ENCODE data around the gene RAD18.
A peak's percentile ranks its signal among the peaks of the same experiment; 100 is the strongest.

RAD18 gene

GRCh38 chr3:8984526-8984925, 21.3 kb upstream of the RAD18 start:
- no peak for FAIRE-seq

DNA sequence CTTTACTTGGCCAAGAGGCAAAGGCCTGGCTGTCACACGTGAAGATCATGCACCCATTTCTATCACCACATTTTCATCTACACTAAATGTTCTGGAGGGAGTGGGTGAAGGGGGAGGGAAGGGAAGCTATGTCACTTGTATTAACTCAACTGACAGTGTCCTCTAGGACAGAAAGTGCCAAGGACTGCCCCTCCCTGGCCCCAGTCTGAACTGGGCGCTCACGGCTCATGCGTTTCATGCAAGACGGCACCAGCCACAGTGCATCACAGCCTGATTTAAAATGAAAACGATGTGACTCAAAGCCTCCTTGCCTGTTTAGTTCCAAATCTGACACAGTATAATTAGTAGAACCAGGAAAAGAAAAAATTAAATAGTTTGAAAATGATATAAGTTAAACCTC, 20.8 kb upstream of the RAD18 start:
- FAIRE-seq, result no peak

GRCh38 chr3:8983591-8983990, 20.3 kb upstream of the RAD18 start:
- FAIRE-seq, result no peak

GRCh38 chr3:8983026-8983425, 19.8 kb upstream of the RAD18 start:
- FAIRE-seq, result no peak

GRCh38 chr3:8982509-8982908, 19.2 kb upstream of the RAD18 start:
- no peak for FAIRE-seq

GRCh38 chr3:8981700-8982099, 18.4 kb upstream of the RAD18 start:
- no peak for FAIRE-seq

DNA sequence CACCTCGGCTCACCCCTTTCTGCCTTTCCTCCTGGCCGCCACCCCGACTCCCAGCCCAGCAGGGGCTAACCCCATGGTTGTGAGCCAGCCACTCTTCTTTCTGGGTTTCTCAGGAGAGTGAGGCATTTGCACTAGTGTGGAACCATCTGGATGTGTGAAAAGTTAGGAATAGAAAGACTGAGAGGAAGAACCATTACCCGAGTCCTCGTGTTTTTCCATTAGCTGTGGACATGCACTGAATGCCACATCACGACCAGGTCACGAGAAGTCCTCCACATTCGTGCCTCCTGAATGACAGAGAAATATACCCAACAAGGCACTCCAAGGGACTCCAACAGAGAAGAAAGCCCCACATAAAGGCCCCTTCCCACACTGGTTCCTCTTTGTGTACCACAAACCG, 18.0 kb upstream of the RAD18 start:
- no peak for FAIRE-seq

GRCh38 chr3:8980756-8981257, 17.5 kb upstream of the RAD18 start:
- FAIRE-seq, result no peak

DNA sequence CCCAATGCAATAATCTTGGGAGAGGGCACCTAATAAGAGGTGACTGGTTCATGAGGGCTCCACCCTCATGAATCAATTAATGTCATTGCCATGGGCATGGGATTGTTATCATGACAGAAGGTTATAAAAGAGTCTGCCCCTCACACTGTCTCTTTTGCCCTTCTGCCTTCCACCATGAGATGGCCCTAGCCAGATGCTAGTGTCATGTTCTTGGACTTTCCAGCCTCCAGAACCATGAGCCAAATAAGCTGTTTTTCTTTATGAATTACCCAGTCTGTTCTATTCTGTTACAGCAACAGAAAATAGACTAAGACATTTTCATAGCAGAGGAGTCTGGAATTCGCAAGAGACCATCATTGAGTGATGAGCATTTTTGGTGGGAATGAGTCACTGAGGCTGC, 16.0 kb upstream of the RAD18 start:
- no peak for FAIRE-seq

- no peak for FAIRE-seq
These were observed 15.3 kb upstream of the RAD18 start for GRCh38 chr3:8978551-8978950.

GRCh38 chr3:8976540-8977182, 13.4 kb upstream of the RAD18 start:
- FAIRE-seq, result no peak

GRCh38 chr3:8975081-8976020, 12.1 kb upstream of the RAD18 start:
- no peak for FAIRE-seq

DNA sequence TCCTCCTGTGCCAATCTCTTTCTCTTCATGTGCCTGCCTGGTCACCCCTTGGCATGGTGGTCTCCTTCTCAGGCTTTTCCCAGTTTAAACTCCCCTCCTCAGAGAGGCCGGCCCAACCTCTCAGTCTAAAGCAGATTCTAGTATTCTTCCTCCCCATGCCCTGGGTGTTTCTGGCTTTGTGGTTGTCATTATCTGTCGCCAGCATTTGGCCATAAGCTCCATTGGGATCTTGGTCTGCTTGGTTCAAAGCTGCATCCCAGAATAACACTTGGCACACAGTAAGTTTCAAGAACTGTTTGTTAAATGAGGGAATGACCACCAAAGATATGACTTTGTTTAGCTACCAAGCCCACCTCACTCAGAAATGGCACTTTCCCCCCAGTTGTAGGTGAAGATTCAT, 11.2 kb upstream of the RAD18 start:
- FAIRE-seq, result no peak

- FAIRE-seq, result no peak
These were observed 9.4 kb upstream of the RAD18 start for GRCh38 chr3:8972639-8973038.

GRCh38 chr3:8970971-8971589, 7.8 kb upstream of the RAD18 start:
- FAIRE-seq, result peak; percentile 94

DNA sequence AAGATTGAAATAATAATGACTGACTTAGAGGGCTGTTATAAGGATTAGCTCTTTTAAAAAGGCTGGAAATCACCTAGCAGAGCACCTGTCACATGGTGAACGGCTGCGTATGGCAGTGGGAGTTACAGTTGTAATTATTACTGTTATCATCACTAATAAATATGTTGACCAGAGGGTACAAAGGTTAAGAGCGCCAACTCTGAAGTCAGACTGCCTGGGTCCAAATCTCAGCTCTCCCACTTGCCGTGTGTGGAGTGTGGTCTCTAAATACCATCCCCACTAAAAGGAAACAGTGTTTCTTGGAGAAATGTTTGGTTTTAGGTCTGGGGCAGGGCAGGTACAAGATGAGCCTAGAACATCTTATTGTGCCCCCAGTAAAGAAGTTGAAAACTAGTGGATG, 6.0 kb upstream of the RAD18 start:
- FAIRE-seq, result no peak

DNA sequence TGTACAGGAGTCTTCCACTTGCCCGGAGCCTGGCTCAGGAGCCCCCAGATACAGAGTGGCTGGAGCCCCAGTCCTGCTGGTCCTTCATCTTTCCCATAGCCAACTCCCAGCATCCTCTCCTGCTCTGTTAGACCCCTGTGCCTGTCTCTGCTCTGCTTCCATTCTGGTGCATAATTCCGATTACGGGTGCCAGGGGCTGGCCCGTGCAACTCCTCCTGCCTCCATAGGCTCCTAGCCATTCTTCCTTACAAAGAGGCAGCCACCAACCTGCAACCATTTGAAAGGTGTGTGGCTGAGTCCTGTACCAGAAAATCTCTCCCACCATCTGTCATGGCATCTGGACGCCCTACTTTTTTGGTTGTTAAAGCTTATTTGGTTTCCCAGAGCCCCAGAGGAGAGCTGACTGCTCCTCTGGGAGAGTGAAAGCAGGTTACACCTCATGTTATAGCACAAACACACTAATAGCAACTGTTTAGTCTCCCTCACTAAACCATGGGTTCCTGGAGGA, 5.2 kb upstream of the RAD18 start:
- FAIRE-seq, result no peak

GRCh38 chr3:8967553-8967952, 4.3 kb upstream of the RAD18 start:
- no peak for FAIRE-seq

DNA sequence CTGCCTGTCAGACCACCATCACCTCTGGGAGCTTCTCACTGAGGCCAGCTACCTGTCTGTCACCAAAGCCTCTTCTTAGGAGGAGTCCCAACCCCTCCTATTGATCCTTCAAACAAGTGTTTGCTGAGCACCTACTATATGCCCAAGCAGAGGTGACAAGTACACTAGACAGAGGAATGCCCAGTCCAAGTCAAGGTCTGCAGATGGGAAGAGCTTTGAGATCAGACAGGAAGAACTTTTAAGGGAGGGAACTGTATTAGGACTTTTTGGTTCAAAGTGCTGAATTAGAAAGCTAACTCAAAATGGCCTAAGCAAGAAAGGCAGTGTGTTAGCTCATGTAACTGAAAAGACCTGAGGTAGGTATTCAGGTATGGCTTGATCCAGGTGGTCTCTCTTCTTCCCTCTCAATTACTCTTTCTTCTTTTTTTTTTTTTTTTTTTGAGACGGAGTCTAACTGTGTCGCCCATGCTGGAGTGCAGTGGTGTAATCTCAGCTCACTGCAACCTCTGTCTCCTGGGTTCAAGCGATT, 3.6 kb upstream of the RAD18 start:
- no peak for FAIRE-seq

DNA sequence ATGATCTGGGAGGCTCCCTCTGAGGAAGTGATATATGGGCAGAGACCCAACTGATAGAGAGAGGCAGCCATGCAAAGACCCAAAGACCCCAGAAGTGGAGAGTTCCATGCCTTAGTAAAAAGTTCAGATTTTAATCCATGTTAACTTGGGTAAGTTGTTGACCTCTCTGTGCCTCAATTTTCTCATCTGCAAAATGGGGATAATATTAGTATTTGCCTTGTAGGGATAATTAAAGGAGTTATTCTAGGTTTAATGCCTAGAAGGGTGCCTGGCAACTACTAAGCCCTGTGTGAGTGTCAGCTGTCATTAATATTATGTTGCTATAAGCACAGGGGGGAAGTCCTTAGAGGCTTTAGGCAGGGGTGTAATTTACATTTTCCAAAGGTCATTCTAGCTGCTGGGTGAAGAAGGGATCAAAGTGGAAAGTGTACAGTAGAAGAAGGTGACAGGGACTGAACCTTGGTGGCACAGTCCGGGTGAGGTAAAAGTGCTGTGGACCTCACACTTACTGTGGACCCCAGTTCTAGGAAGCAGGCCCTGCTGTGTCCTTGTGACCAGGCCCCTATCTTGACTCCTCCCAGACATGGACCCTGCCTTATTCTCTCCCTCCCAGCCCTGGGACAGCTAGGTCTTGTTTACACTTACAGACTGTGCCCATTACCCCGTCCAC, 3.0 kb upstream of the RAD18 start:
- FAIRE-seq, result no peak

DNA sequence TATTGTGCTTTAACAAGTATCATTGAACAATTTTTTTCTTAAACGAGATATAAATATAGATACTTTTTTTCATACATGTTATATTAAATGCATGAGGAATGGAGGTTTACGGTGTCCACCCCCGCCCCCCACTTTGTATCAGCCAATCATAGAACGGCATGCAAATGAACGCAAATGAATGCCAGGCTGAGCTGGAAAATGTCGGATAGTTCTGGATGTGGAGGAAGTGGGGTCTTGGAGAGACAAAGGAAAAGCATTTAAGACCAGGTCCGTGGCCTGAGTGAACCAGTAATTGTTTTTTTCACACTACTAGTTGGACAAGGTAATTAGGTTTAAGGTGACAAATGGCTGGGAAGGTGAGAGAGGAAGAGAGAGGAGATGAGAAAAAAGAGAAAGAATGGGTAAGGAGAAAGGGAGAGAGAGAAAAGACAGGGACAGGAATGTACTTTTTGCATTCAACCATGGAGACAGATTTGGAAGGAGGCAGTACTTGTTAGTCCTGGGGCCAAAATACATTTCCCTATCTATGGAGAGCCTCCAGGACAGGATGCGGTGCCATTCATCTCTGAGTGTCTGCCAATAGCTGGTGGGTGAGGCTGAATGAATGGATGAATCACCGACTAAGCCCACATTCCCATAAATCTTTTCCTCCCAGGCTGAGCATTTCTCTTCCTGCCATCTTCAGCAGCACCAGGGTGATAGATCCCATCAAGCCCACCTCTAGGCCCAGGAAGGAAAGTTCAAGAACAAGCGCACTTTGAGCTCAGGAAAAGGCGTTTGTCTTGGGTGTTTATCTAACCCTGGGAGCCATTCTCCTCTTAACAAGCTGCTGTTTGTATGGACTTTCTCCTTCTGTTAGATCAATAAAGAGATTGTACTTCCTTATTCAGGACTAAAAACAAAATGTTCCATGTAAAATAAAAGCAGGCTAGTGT, 1.4 kb upstream of the RAD18 start:
- peak; percentile 93 for FAIRE-seq

Measured in A204.1 (cell line).